GM06990 (cell line): ENCODE data around the gene ZNF581.

Experiments used
- DNase-seq: peaks from one replicate; pipeline ENCODE4 v3.0.0-alpha.2; 2011; ENCODE audit not compliant: insufficient read length; ENCODE audit errors: extremely low read depth
- H3K27me3 ChIP-seq: replicated peaks from 2 replicates; pipeline ENCODE4 v1.6.0; 2011; ENCODE audit warnings: low read length; ENCODE audit not compliant: control insufficient read depth, insufficient read depth
- H3K36me3 ChIP-seq: 2 replicates; pipeline ENCODE4 v1.5.1; 2011; ENCODE audit warnings: low read length; ENCODE audit not compliant: control insufficient read depth, insufficient read depth
- H3K4me3 ChIP-seq: replicated peaks from 2 replicates; pipeline ENCODE4 v1.5.1; 2011; ENCODE audit warnings: low read depth, mild to moderate bottlenecking, control low read depth, low read length
- TF ChIP-seq, protein P1 (sequence below): IDR thresholded peaks from 2 replicates; pipeline ENCODE4 v1.5.1; 2011; ENCODE audit warnings: low read length, control low read depth, mild to moderate bottlenecking, inconsistent platforms; ENCODE audit not compliant: insufficient read depth, poor library complexity, severe bottlenecking

Gene ZNF581

DNA sequence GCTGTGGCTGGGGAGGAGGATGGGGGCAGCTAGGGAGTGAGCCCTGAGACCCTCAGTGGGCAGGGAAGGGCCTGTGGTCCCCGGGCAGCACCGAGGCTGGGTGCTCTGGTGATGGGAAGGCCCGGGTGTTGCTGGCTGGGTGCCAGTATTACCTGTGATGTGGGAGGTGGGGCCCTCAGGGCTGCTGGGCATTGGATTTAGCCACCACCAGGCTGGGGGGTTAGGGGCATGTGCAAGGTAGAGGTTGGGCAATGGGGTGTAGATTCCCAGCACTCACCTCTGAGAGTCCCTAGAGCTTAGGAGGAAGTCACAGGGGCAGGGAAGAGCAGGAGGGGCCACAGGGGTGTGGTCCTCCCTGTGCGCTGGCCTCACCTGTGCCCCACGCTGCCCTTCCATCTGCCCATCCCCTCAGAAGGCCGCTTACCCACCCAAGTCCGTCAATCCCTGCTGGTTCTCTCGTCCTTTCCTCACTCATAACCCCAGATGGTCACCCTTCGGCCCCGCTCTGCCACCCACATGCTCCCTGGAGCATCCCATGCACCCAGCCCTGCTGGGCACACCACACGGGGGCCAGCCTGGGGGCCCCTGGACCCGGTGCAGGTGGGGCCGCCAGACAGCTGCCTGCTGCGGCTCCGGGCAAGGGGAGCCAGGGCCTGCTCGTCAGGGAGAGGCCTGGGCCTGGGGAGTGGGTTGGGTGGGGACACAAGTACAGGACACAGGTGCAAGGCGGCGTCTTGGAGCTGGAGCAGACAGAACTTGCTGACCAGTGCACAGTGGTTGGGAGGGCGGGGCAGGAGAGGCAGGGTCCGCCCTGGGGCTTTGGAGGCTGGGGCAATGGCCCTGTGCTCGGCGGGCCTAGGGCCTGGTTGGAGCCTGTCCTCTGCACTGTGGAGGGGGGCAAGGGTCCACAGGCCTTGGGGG is 44.1 kb downstream of the ZNF581 start:
- DNase-seq, result no peak
- H3K27me3 ChIP-seq, result no peaks in the 10 kb centered on the region
- peaks cover 60% of the 10 kb centered on the region for H3K36me3 ChIP-seq
- TF ChIP-seq, protein P1, sequence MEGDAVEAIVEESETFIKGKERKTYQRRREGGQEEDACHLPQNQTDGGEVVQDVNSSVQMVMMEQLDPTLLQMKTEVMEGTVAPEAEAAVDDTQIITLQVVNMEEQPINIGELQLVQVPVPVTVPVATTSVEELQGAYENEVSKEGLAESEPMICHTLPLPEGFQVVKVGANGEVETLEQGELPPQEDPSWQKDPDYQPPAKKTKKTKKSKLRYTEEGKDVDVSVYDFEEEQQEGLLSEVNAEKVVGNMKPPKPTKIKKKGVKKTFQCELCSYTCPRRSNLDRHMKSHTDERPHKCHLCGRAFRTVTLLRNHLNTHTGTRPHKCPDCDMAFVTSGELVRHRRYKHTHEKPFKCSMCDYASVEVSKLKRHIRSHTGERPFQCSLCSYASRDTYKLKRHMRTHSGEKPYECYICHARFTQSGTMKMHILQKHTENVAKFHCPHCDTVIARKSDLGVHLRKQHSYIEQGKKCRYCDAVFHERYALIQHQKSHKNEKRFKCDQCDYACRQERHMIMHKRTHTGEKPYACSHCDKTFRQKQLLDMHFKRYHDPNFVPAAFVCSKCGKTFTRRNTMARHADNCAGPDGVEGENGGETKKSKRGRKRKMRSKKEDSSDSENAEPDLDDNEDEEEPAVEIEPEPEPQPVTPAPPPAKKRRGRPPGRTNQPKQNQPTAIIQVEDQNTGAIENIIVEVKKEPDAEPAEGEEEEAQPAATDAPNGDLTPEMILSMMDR, result no peak
- no peak overlapping the region for H3K4me3 ChIP-seq

GRCh38 chr19:55688422-55689218 is 45.2 kb downstream of the ZNF581 start:
- Histone ChIP-seq H3K36me3 (peaks cover 58% of the 10 kb centered on the region), H3K27me3 (no peaks in the 10 kb centered on the region), H3K4me3 (no peak overlapping the region)
- peak; percentile 18 for DNase-seq
- TF ChIP-seq, protein P1, result no peak

- DNase-seq, result no peak
- TF ChIP-seq, protein P1, result no peak
- H3K4me3 ChIP-seq, result no peak overlapping the region
- peaks cover 60% of the 10 kb centered on the region for H3K36me3 ChIP-seq
- no peaks in the 10 kb centered on the region for H3K27me3 ChIP-seq
Measured at GRCh38 chr19:55689411-55690108, 46.1 kb downstream of the ZNF581 start.

DNA sequence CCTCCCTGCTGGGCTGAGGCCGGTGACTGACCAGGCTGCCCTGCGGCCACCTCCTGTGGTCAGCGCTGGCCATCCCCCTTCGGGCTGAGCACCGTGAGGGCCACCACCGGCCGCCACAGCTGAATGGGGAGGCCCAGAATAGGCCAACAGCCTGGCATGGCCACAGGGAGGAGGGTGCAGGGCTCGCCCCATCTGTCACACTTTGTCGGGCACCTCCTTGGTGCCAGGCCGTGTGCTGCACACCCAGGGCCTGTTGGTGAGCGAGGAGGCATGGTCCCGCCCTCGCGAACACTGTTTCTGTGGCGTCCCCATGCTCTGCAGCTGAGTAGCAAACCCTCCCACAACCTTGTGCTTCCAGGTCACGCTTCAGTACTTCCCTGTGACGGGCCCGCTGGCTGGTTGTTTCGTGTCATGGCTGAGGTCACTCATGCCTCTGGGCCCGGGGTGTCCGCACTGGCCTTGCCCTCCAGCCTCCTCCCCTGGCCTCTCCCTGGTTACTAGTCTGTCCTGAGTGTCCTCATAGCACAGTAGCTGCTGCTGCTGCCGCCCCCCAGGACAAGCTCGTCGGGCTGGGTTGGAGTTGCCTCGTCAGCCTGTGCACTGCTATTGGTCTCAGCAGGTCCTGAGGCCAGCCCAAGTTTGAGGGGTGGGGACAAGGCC is 46.8 kb downstream of the ZNF581 start:
- H3K36me3 ChIP-seq, result peaks cover 56% of the 10 kb centered on the region
- no peak for DNase-seq
- no peak overlapping the region for H3K4me3 ChIP-seq
- TF ChIP-seq, protein P1, result no peak
- no peaks in the 10 kb centered on the region for H3K27me3 ChIP-seq
